ENCODE results near the gene RBM23.
"Not testable (repeated sequence)": the region's sequence is repeated elsewhere in the genome, so short reads cannot be mapped to it uniquely, and the experiment has no call there.

The RBM23 gene

DNA sequence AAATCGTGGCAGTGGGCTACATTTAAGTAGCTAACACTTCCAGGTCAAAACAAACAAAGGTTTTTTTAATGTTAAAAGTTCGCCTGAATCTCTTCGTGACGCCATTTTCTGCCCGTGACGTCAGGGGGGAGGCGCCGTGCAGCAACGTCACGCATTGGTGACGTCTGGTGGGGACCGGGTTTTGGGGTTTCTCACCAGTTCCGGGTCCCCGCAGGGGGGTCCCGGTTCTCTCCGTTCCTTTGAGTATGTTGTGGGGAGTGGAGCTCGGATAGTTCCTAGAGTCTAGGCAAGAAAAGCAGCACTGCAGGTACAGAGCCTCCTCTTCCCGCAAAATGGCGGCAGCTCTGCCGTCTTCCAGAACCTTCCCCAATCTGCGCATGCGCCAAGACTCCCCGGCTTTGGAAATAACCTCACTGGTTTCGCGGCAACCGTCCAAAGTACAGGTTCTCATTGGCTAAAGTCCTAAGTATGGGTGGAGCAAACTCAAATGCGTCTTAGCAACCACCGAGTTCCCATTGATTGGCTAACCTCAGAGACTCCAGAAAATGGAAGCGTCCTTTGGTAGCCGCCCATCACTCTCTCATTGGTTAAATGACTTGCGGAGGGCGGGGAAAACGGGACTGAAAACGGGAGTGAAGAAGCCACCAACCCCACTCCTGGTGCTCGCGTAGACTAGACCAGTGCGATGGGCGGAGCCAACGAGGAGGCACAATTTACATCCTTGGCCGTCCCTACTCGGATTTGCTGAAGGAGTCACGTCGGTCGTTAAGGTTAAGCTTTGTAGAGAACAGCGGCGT lies at the start of gene RBM23:
RBM23 (minus strand) TSS at position 346 of the 797 bp plus-strand sequence.
- Mint-ChIP-seq H3K4me1 (ENCODE audit: low read depth) (peaks cover 56% of the 10 kb centered on the region), H3K4me3 (peak within 1 kb of the TSS; percentile 93), H3K9me3 (no peaks in the 10 kb centered on the region), H3K27ac (peak within 1 kb of the TSS; percentile 100), H3K36me3 (ENCODE audit: low read depth) (peaks cover 92% of the 10 kb centered on the region), H3K27me3 (no peaks in the 10 kb centered on the region)
- DNase-seq, result peak; percentile 98

DNA sequence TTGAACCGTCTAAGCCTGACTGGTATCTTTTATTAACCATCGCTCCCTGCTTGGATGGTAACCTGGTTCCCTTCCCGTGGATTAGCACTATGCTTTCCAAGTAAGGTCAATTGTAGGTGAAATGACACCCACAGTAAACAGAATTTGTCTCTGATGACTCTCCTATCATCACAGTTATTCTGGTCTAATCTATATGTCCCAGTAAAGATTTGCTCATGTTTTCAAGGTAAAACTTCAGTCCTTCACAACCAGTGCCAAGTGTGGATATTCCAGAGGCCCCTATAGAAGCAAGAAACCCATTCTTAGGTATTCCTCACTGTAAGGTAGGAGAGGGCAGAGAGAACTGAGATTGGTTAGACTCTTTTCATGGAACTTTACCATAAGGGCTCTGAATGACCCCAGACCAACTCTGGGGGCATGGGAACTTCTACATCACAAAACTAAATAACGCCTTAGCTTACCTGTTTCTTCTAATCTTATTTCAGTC lies 47.9 kb upstream of the RBM23 start:
- no peak for DNase-seq
- H3K36me3 Mint-ChIP-seq (ENCODE audit: low read depth), result no peaks in the 10 kb centered on the region
- H3K4me3 Mint-ChIP-seq, result no peak overlapping the region
- H3K4me1 Mint-ChIP-seq (ENCODE audit: low read depth), result peaks cover 2% of the 10 kb centered on the region
- no peaks in the 10 kb centered on the region for H3K9me3 Mint-ChIP-seq
- H3K27me3 Mint-ChIP-seq, result no peaks in the 10 kb centered on the region
- H3K27ac Mint-ChIP-seq, result no peak overlapping the region

DNA sequence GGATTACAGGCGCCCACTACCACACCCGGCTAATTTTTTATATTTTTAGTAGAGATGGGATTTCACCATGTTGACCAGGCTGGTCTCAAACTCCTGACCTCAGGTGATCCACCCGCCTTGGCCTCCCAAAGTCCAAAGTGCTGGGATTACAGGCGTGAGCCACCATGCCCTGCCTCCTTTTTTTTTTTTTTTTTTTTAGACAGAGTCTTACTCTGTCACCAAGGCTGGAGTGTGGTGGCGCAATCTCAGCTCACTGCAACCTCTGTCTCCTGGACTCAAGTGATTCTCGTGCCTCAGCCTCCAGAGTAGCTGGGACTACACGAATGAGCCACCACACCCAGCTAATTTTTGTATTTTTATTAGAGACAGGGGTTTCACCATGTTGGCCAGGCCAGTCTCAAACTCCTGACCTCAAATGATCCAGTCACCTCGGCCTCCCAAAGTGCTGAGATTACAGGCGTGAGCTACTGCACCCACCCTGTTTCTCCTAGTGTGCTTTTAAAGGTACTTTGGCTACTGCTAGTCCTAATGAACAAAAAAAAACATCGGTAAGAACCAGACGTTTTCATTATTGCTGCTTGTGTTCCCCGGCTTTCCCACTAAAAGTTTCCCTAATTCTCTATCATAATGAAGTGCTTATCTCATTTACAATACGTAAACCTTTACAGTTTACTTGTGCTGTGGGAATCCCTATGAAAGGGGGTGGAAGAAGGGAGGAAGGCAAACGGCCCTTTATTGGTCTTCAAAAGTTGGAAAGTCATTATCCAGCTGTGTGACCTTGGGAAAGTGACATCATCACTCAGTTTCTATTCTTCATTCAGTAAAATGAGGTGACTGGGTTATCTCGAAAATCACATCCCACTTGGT lies 47.2 kb upstream of the RBM23 start:
- not testable (repeated sequence) for DNase-seq; H3K4me1 Mint-ChIP-seq (ENCODE audit: low read depth); H3K9me3 Mint-ChIP-seq; H3K36me3 Mint-ChIP-seq (ENCODE audit: low read depth); H3K27me3 Mint-ChIP-seq; H3K4me3 Mint-ChIP-seq; H3K27ac Mint-ChIP-seq

GRCh38 chr14:22962061-22962676 lies 43.2 kb upstream of the RBM23 start:
- DNase-seq, result no peak
- no peak overlapping the region for H3K4me3 Mint-ChIP-seq
- peaks cover 5% of the 10 kb centered on the region for H3K4me1 Mint-ChIP-seq (ENCODE audit: low read depth)
- H3K27me3 Mint-ChIP-seq, result no peaks in the 10 kb centered on the region
- H3K9me3 Mint-ChIP-seq, result no peaks in the 10 kb centered on the region
- H3K27ac Mint-ChIP-seq, result no peak overlapping the region
- H3K36me3 Mint-ChIP-seq (ENCODE audit: low read depth), result no peaks in the 10 kb centered on the region

DNA sequence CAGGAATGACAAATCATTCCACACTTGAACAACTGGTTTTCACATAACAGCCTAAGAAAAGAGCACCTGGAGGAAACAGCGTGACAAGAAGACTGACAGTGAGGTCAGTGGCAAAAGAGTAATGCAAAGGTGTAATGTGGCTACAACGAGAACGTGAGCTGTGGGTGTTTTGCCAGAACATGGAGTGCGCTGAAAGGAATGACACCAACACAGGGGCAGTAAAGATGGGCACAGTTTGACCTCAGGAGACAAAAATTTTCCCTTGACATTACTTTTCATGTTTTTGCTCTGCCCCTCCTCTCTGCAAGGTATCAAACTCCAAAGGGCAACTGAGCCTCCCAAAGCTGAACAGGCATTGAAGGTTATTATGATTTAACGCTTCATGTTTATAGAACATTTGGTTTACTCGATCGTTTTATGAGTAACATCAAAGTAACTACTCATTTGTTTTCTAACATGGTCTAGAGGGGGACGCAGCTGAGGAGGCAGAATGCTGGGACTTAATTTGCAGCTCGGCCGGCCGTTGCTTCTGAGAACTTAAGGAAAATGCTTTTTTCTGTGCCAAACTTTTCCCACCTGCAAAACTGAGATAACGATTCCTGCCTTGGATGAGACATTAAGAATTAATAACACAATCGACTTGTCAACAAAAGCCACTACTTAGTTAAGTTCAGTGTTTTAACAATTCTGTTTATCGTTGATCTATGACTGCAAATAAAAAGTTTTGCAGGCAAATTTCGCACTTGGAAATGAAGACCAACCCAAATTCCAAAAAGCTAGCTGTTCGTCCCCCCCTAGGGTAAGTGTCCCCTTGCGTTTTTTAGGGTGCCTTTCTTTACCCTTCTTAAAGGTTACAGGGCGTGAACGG lies 37.0 kb upstream of the RBM23 start:
- Mint-ChIP-seq H3K27ac (peak overlapping the region; percentile 92), H3K9me3 (no peaks in the 10 kb centered on the region), H3K4me3 (peak overlapping the region; percentile 93), H3K4me1 (ENCODE audit: low read depth) (peaks cover 23% of the 10 kb centered on the region), H3K36me3 (ENCODE audit: low read depth) (peaks cover 47% of the 10 kb centered on the region), H3K27me3 (no peaks in the 10 kb centered on the region)
- DNase-seq, result no peak

DNA sequence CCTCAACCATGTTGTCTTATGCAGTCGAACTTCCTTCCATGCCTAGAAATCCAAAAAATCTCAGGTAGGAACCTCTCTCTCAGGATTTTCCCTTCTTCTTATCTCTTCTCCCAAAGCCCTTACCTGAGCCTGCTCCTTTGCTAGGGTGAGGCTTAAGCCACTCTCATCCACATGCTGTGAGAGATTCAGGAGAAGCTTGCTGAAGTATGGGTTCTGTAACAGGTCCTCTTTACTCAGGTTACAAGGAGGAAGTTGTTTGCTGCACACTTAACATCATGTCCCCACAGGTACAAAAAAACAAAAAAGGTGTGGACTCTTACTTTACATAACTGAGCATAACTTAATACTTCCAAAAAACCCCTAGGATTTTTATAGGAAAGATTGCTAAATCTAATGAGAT lies 33.5 kb upstream of the RBM23 start:
- Mint-ChIP-seq H3K27me3 (no peaks in the 10 kb centered on the region), H3K36me3 (ENCODE audit: low read depth) (peaks cover 79% of the 10 kb centered on the region), H3K9me3 (no peaks in the 10 kb centered on the region), H3K27ac (no peak overlapping the region), H3K4me3 (no peak overlapping the region), H3K4me1 (ENCODE audit: low read depth) (peaks cover 23% of the 10 kb centered on the region)
- no peak for DNase-seq

GRCh38 chr14:22951795-22952194 lies 32.8 kb upstream of the RBM23 start:
- H3K4me1 Mint-ChIP-seq (ENCODE audit: low read depth), result peaks cover 18% of the 10 kb centered on the region
- H3K36me3 Mint-ChIP-seq (ENCODE audit: low read depth), result peaks cover 85% of the 10 kb centered on the region
- H3K27me3 Mint-ChIP-seq, H3K4me3 Mint-ChIP-seq, H3K9me3 Mint-ChIP-seq, H3K27ac Mint-ChIP-seq, DNase-seq: not testable (repeated sequence)

DNA sequence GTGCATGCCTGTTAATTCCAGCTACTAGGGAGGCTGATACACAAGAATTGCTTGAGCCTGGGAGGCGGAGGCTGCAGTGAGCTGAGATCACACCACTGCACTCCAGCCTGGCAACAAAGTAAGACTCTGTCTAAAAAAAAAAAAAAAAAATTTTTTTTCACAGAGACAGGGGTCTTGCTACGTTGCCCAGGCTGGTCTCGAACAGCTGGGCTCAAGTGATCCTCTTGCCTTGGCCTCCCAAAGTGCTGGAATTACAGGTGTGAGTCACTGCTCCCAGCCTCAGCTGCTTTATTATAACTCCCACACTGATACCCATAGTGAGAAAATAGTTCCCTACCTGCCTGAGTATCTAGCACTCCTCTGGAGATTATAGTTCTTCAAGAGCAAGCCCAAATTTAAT lies 26.7 kb upstream of the RBM23 start:
- H3K4me3 Mint-ChIP-seq, result no peak overlapping the region
- no peak for DNase-seq
- no peaks in the 10 kb centered on the region for H3K9me3 Mint-ChIP-seq
- H3K27me3 Mint-ChIP-seq, result no peaks in the 10 kb centered on the region
- H3K36me3 Mint-ChIP-seq (ENCODE audit: low read depth), result peaks cover 82% of the 10 kb centered on the region
- no peak overlapping the region for H3K27ac Mint-ChIP-seq
- peaks cover 3% of the 10 kb centered on the region for H3K4me1 Mint-ChIP-seq (ENCODE audit: low read depth)

DNA sequence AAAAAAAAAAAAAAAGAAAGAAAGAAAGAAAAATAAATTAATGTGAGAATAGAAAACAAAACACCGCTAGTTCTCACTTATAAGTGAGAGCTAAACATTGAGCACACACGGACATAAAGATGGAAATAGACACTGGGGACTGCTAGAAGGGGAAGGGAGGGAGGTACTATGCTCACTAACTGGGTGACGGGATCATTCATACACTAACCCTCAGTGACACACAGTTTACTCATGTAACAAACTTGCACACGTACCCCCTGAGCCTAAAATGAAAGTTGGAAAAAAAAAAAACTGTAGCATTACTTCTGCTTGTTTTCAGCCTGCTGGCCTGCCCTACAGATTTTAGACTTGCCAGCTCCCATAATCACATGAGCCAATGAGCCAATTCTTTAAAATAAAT lies 20.7 kb upstream of the RBM23 start:
- no peak overlapping the region for H3K4me3 Mint-ChIP-seq
- H3K36me3 Mint-ChIP-seq (ENCODE audit: low read depth), result peaks cover 46% of the 10 kb centered on the region
- DNase-seq, result no peak
- no peaks in the 10 kb centered on the region for H3K27me3 Mint-ChIP-seq
- H3K4me1 Mint-ChIP-seq (ENCODE audit: low read depth), result no peaks in the 10 kb centered on the region
- H3K9me3 Mint-ChIP-seq, result no peaks in the 10 kb centered on the region
- no peak overlapping the region for H3K27ac Mint-ChIP-seq

DNA sequence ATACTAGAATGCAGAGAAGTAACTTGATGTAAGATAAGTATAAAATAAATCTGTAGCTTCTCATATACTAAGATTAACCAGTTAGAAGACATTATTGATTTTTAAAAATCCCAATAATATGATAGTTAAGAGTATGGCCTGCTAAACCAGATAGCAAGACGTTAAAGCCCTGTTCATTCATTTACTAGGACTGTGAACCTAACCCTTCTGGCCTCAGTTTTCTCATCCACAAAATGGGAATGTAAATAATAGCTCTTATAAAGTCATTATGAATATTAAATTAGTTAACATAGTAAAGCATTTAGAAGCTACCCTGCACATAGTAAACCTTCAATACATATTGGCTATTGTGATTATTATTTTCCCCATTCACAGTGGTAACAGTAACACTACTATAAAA lies 16.2 kb upstream of the RBM23 start:
- Mint-ChIP-seq H3K4me1 (ENCODE audit: low read depth) (peaks cover 14% of the 10 kb centered on the region), H3K27me3 (no peaks in the 10 kb centered on the region), H3K9me3 (no peaks in the 10 kb centered on the region), H3K36me3 (ENCODE audit: low read depth) (peaks cover 18% of the 10 kb centered on the region), H3K27ac (no peak overlapping the region), H3K4me3 (no peak overlapping the region)
- DNase-seq, result no peak

DNA sequence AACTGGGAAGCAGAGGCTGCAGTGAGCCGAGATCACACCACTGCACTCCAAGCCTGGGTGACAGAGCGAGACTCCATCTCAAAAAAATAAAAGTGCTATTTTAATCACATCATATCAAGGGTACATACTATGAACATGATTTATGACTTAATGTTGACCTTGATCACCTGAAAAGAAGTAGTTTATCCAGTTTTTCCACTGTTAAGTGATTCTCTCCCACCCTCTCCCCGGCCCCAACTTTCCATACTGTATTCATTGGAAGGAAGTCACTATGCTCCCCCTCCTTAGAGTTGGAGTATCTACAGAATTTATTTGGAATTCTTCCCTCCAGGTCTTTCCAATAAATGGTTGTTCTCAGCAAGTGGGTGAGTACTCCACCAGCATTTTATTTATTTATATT lies 13.2 kb upstream of the RBM23 start:
- Mint-ChIP-seq H3K9me3 (no peaks in the 10 kb centered on the region), H3K27me3 (no peaks in the 10 kb centered on the region), H3K4me1 (ENCODE audit: low read depth) (peaks cover 28% of the 10 kb centered on the region), H3K27ac (no peak overlapping the region), H3K4me3 (no peak overlapping the region), H3K36me3 (ENCODE audit: low read depth) (peaks cover 10% of the 10 kb centered on the region)
- no peak for DNase-seq

- Mint-ChIP-seq H3K4me3 (no peak overlapping the region), H3K27me3 (no peaks in the 10 kb centered on the region), H3K9me3 (no peaks in the 10 kb centered on the region), H3K4me1 (ENCODE audit: low read depth) (peaks cover 42% of the 10 kb centered on the region), H3K27ac (no peak overlapping the region), H3K36me3 (ENCODE audit: low read depth) (peaks cover 5% of the 10 kb centered on the region)
- DNase-seq, result no peak
These were observed 11.0 kb upstream of the RBM23 start for GRCh38 chr14:22929961-22930364.

GRCh38 chr14:22929104-22929960 lies 10.4 kb upstream of the RBM23 start, which contains the start of gene PRMT5:
PRMT5 (minus strand) TSS chr14:22929376; CDS start chr14:22929361, 15 bp downstream.
- no peak within 1 kb of the TSS for H3K27ac Mint-ChIP-seq
- peaks cover 42% of the 10 kb centered on the region for H3K4me1 Mint-ChIP-seq (ENCODE audit: low read depth)
- H3K4me3 Mint-ChIP-seq, result no peak within 1 kb of the TSS

More at GRCh38 chr14:22929104-22929960, 10.4 kb upstream of the RBM23 start, which contains the start of gene PRMT5:
- no peaks in the 10 kb centered on the region for H3K9me3 Mint-ChIP-seq
- peaks cover 11% of the 10 kb centered on the region for H3K36me3 Mint-ChIP-seq (ENCODE audit: low read depth)
- H3K27me3 Mint-ChIP-seq, result no peaks in the 10 kb centered on the region
- DNase-seq, result peak; percentile 98
